ENCODE results near the gene MYL6B. TPM values are rescaled to one million over a fixed set of nuclear protein-coding genes. Genes with fewer than 3 reads are reported as not detected.

Gene MYL6B
- total and polyA plus RNA-seq, 2 donors (not counting 3 experiments of a cell fraction or from before 2014, with no cell fraction given), result 135 to 185 TPM

GRCh38 chr12:56145217-56145616 lies 7.2 kb upstream of the MYL6B start:
- DNase-seq (ENCODE audit: low read depth, low spot score) (no peak), FAIRE-seq (no peak)
- Histone ChIP-seq H3K27ac (ENCODE audit: insufficient read depth, low read depth, low read length) (no peak overlapping the region), H3K4me1 (ENCODE audit: control insufficient read depth, extremely low read depth, insufficient read depth, low read length) (peaks cover 29% of the 10 kb centered on the region), H3K79me2 (ENCODE audit: control insufficient read depth, insufficient read depth, low read length) (no peaks in the 10 kb centered on the region), H3K36me3 (ENCODE audit: control insufficient read depth in 2 of 2, extremely low read depth in 1 of 2, insufficient read depth in 2 of 2, low read length in 2 of 2) (peaks cover 12 to 22% of the 10 kb centered on the region in 2 experiments), H3K27me3 (ENCODE audit: control insufficient read depth in 2 of 2, insufficient read depth in 2 of 2, low read length in 2 of 2) (no peaks in the 10 kb centered on the region), H4K20me1 (replicated peaks; ENCODE audit: control insufficient read depth, extremely low read depth, insufficient read depth, low read length) (no peaks in the 10 kb centered on the region), H3K9ac (replicated peaks; ENCODE audit: extremely low read depth, insufficient read depth, low read length) (no peak overlapping the region), H3K9me3 (replicated peaks; ENCODE audit: control insufficient read depth, insufficient read depth, low read length) (no peaks in the 10 kb centered on the region), H3K9me1 (replicated peaks; ENCODE audit: control insufficient read depth, extremely low read depth, insufficient read depth, low read length) (no peaks in the 10 kb centered on the region), H2AFZ (ENCODE audit: low read depth, low read length) (no peak overlapping the region), H3K4me2 (ENCODE audit: insufficient read depth, low read length) (no peak overlapping the region), H3K4me3 (replicated peaks in 1 of 3; ENCODE audit: insufficient read depth in 1 of 3, low read depth in 1 of 3, low read length in 3 of 3) (no peak overlapping the region)
- intact Hi-C loops (cut with micrococcal nuclease), result no loop called here
- TF ChIP-seq EZH2 (IDR thresholded peaks at IDR 0.05; ENCODE audit: borderline replicate concordance, low read depth, low read length, severe bottlenecking), result no peak
- TF ChIP-seq, protein P1, sequence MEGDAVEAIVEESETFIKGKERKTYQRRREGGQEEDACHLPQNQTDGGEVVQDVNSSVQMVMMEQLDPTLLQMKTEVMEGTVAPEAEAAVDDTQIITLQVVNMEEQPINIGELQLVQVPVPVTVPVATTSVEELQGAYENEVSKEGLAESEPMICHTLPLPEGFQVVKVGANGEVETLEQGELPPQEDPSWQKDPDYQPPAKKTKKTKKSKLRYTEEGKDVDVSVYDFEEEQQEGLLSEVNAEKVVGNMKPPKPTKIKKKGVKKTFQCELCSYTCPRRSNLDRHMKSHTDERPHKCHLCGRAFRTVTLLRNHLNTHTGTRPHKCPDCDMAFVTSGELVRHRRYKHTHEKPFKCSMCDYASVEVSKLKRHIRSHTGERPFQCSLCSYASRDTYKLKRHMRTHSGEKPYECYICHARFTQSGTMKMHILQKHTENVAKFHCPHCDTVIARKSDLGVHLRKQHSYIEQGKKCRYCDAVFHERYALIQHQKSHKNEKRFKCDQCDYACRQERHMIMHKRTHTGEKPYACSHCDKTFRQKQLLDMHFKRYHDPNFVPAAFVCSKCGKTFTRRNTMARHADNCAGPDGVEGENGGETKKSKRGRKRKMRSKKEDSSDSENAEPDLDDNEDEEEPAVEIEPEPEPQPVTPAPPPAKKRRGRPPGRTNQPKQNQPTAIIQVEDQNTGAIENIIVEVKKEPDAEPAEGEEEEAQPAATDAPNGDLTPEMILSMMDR (IDR thresholded peaks at IDR 0.05; ENCODE audit: extremely low read depth in 1 of 2, insufficient read depth in 1 of 2, low read depth in 1 of 2, low read length in 2 of 2), result no peak
- no peak for TF ChIP-seq JUN (IDR thresholded peaks at IDR 0.05; ENCODE audit: borderline replicate concordance, insufficient read depth, insufficient read length, low read depth)
- dilution Hi-C loops (cut with MboI; ENCODE audit: extremely low pct_ligation_motif_present, low sequenced_read_pairs), result no loop called here
- POLR2A ChIA-PET, result no interaction called here
- no TSS peak for BruUV-seq (replicated peaks)
- CTCF ChIA-PET, result interaction anchor here (2.5 to 5.3 kb wide), 2 partner anchors 18 to 45 kb away, joined by 18 to 30 read pairs; partner anchors contain the start of genes ESYT1 and SMARCC2
